Fibroblast of villous mesenchyme (primary cell): ENCODE results near the gene RNF14. TPM values are rescaled to one million over a fixed set of nuclear protein-coding genes. Genes with fewer than 3 reads are reported as not detected.

Experiments used
- DNase-seq: peaks from one replicate; pipeline ENCODE4 v3.0.0-alpha.2; 2010; ENCODE audit warnings: low read depth
- H3K4me3 ChIP-seq: 2 replicates; pipeline ENCODE4 v1.5.1; 2011; ENCODE audit warnings: low read depth, mild to moderate bottlenecking, low read length
- CTCF ChIP-seq: IDR thresholded peaks from 2 replicates; pipeline ENCODE4 v1.5.1; 2012; ENCODE audit warnings: low read depth, mild to moderate bottlenecking, low read length; ENCODE audit not compliant: insufficient read depth
- total RNA-seq: library from RNA; depleted of rRNA; stranded (reverse); fragments of >200 nt; gene quantifications from 2 replicates; pipeline ENCODE4 v1.2.3, GENCODE V29; 2012

The RNF14 gene
- total RNA-seq, 1 donor, result 76.9 TPM

DNA sequence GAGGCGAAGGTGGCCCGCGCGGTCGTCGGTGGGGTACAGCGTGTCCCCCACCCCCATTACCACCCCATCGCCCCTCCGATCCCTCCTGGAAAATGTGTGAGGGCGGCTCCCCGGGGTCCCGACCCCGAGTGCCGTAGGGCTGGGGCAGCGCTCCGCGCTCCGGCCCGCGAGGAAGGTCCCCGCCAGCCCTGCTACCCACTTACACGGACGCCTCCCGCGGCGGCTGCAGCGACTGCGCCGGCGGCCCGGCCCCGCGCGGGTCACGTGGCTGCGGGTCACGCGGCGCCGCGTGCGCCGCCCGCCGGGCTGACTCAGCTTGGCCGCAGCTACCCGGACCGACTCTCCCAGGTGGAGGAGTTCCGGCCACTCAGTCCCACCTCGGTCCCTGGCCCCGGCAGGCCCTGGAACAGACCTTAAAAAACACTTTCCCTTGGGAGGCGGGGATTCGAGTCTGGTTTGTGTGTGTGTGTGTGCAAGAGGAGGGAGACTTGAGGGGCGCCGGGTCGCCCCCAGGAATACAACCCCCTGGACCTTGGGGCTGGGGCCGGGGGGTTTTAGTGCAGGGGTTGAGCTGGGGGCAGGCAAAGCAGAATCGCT, 44.0 kb downstream of the RNF14 start, which contains the start of gene GNPDA1:
GNPDA1 (minus strand) TSS at position 236 of the 597 bp plus-strand sequence. CDS start 992 bp downstream, outside the sequence.
- H3K4me3 ChIP-seq, result peak within 1 kb of the TSS; percentile 87
- TF ChIP-seq CTCF, result no peak
- DNase-seq, result peak; percentile 79

DNA sequence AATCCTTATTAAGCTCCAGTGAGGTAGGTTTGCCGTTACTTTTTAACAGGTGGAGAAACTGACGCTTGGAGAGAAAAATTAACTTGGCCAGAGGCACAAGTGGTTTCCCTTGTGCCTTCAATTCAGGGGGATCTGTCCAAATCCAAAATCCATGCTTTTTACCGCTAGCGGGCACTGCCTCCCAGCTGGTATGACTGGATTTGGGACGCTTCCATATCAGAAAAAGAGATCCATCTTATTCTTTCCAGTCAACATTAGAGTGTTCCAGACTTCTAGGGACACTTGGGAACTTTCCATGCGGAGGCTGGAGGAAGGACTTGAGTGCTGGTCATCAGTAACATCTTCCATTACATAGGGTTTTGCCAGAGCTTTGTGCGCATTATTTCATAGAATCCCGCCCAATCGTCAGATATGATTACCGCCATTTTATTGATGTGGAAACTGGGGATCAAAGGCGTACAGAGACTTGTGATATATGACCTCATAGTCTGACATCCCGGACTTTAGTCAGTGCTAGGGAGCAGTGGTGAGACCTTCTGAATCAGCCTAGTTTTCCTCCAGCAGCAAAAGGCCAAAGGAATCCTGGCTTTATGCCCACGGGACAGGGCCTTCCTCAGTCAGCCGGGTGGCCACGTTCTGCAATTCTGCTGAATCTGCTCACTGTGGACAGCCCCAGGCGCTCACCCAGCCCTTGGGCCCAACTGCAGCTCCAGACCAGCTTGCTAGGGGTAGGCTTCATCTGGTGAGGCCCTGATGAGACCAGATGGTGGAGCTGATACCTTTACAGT, 45.0 kb downstream of the RNF14 start:
- TF ChIP-seq CTCF, result no peak
- DNase-seq, result peak; percentile 51
- H3K4me3 ChIP-seq, result no peak overlapping the region

DNA sequence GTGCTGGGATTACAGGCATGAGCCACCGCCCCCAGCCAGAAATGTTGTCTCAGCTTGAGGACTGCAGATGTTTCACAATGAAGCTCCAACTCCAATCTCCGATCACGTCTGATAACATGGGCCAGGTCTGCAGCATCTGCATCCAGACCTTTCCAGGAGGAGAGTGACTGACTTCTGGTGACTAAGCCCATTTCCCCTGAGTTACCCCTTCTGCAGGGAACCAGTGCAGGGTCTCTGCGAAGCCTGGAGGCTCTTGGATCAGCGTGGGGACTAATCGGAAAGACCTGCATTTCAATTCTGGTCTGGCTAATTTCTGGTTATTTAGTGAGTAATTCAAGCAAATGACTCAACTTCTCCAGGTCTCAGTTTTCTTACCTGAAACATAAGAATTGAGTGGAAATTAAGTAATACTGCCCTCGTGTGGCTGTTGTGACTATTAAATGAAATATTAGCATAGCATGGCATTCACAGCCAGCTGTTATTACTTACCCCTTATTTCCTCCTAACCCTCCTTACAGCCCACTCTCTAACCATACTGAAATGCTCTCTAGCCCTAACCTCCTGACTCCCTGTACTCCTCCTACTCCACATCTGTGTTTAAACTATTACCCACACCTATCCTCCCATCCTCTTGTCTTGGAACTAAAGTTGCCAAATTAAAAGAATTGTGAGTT, 46.1 kb downstream of the RNF14 start:
- peak; percentile 47 for TF ChIP-seq CTCF
- H3K4me3 ChIP-seq, result no peak overlapping the region
- peak; percentile 57 for DNase-seq

GRCh38 chr5:142015781-142016533, 47.1 kb downstream of the RNF14 start:
- DNase-seq, result peak; percentile 27
- no peak overlapping the region for H3K4me3 ChIP-seq
- TF ChIP-seq CTCF, result no peak

DNA sequence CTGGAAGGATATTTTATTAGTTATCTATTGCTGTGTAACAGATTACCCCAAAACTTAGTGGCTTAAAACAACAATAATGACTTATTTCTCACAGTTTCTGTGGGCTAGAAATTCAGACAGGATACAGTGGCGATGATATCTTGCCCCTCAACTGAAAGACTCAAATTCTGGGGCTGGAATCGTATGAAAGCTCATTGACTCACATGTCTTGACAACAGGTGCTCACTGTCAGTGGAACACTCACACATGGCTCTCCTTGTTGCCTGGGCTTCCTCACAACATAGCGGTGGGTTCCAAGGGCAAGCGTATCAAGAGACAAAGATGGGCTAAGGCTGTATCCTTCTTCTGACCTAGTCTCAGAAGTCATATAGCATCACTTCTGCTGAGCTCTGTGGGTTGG, 47.7 kb downstream of the RNF14 start:
- no peak overlapping the region for H3K4me3 ChIP-seq
- TF ChIP-seq CTCF, result no peak
- no peak for DNase-seq

- DNase-seq, result peak; percentile 29
- no peak overlapping the region for H3K4me3 ChIP-seq
- no peak for TF ChIP-seq CTCF
These were observed 49.0 kb downstream of the RNF14 start for GRCh38 chr5:142017832-142018427.
